ENCODE measurements around the gene GSTM2. TPM values are rescaled to one million over a fixed set of nuclear protein-coding genes. Genes with fewer than 3 reads are reported as not detected.

Gene GSTM2
- total RNA-seq, 2 experiments from 2014 or later = 106 to 107 TPM

GRCh38 chr1:109627692-109628399 lies 40.0 kb upstream of the GSTM2 start:
- TF ChIP-seq, protein P1, sequence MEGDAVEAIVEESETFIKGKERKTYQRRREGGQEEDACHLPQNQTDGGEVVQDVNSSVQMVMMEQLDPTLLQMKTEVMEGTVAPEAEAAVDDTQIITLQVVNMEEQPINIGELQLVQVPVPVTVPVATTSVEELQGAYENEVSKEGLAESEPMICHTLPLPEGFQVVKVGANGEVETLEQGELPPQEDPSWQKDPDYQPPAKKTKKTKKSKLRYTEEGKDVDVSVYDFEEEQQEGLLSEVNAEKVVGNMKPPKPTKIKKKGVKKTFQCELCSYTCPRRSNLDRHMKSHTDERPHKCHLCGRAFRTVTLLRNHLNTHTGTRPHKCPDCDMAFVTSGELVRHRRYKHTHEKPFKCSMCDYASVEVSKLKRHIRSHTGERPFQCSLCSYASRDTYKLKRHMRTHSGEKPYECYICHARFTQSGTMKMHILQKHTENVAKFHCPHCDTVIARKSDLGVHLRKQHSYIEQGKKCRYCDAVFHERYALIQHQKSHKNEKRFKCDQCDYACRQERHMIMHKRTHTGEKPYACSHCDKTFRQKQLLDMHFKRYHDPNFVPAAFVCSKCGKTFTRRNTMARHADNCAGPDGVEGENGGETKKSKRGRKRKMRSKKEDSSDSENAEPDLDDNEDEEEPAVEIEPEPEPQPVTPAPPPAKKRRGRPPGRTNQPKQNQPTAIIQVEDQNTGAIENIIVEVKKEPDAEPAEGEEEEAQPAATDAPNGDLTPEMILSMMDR (IDR thresholded peaks at IDR 0.05) = no peak
- Mint-ChIP-seq H3K9me3 (no peaks in the 10 kb centered on the region), H3K4me1 (ENCODE audit: low read depth) (peaks cover 31% of the 10 kb centered on the region), H3K36me3 (ENCODE audit: low read depth) (peaks cover 59% of the 10 kb centered on the region), H3K27ac (no peak overlapping the region), H3K4me3 (no peak overlapping the region), H3K27me3 (no peaks in the 10 kb centered on the region)
- H3K36me3 ChIP-seq (ENCODE audit: insufficient read depth, low read length) = peaks cover 66% of the 10 kb centered on the region
- H3K9me3 ChIP-seq (ENCODE audit: control insufficient read depth in 1 of 2, insufficient read depth in 1 of 2, low read length in 2 of 2) = no peaks in the 10 kb centered on the region
- H3K4me1 ChIP-seq (ENCODE audit: insufficient read depth, low read length) = peaks cover 24% of the 10 kb centered on the region
- H3K27ac ChIP-seq (ENCODE audit: low read depth in 1 of 2, low read length in 2 of 2) = no peak overlapping the region
- H3K27me3 ChIP-seq (ENCODE audit: control insufficient read depth in 1 of 2, insufficient read depth in 2 of 2, low read length in 2 of 2) = no peaks in the 10 kb centered on the region
- ATAC-seq (ENCODE audit: poor library complexity) = no peak
- no peak overlapping the region for H3K4me3 ChIP-seq (ENCODE audit: low read length)
- intact Hi-C loops (cut with DNase I, micrococcal nuclease) = loop anchor here in 1 of 2 experiments (10.0 kb wide), 1 partner anchor 413 kb away; the partner anchor contains the start of gene SARS1
- ChIA-PET CTCF (interaction anchor here (2.1 kb wide), 1 partner anchor 82 kb away, joined by 10 read pairs; no protein-coding TSS in a partner anchor), POLR2A (interaction anchor here (0.6 to 0.9 kb wide), 2 partner anchors 58 to 79 kb away, joined by 3 to 4 read pairs; partner anchors contain the start of gene GNAI3)
- DNase-seq = peak in 1 of 14 experiments; percentile 16

- peaks cover 61% of the 10 kb centered on the region for H3K36me3 Mint-ChIP-seq (ENCODE audit: low read depth)
- H3K4me1 ChIP-seq (ENCODE audit: insufficient read depth, low read length) = peaks cover 15% of the 10 kb centered on the region
- DNase-seq = no peak
These were observed 39.1 kb upstream of the GSTM2 start for GRCh38 chr1:109628540-109629321.

More at GRCh38 chr1:109628540-109629321, 39.1 kb upstream of the GSTM2 start:
- ATAC-seq (ENCODE audit: poor library complexity) = no peak
- TF ChIP-seq, protein P1 (IDR thresholded peaks at IDR 0.05) = no peak
- Histone ChIP-seq H3K36me3 (ENCODE audit: insufficient read depth, low read length) (peaks cover 66% of the 10 kb centered on the region), H3K9me3 (ENCODE audit: control insufficient read depth in 1 of 2, insufficient read depth in 1 of 2, low read length in 2 of 2) (no peaks in the 10 kb centered on the region), H3K27me3 (ENCODE audit: control insufficient read depth in 1 of 2, insufficient read depth in 2 of 2, low read length in 2 of 2) (no peaks in the 10 kb centered on the region), H3K27ac (ENCODE audit: low read depth in 1 of 2, low read length in 2 of 2) (no peak overlapping the region), H3K4me3 (ENCODE audit: low read length) (no peak overlapping the region)
- CTCF ChIA-PET = interaction anchor here (2.1 kb wide), 1 partner anchor 82 kb away, joined by 10 read pairs; no protein-coding TSS in a partner anchor
- intact Hi-C loops (cut with DNase I, micrococcal nuclease) = loop anchor here in 1 of 2 experiments (10.0 kb wide), 1 partner anchor 414 kb away; the partner anchor contains the start of gene SARS1
- POLR2A ChIA-PET = interaction anchor here (1.1 to 2.1 kb wide), 2 partner anchors 11 to 82 kb away, joined by 3 to 7 read pairs; no protein-coding TSS in a partner anchor
- Mint-ChIP-seq H3K27me3 (no peaks in the 10 kb centered on the region), H3K4me1 (ENCODE audit: low read depth) (peaks cover 23% of the 10 kb centered on the region), H3K4me3 (no peak overlapping the region), H3K9me3 (no peaks in the 10 kb centered on the region), H3K27ac (no peak overlapping the region)

Measured in CD4-positive, alpha-beta T cell (primary cell).